GM18909 (cell line): Measurements from ENCODE around the gene TMEM255B.

ENCODE experiments used
- ATAC-seq: cut with Tn5 transposase; IDR thresholded peaks from one replicate; pipeline ENCODE4 v1.9.1; 2021; ENCODE audit warnings: mild to moderate bottlenecking; ENCODE audit not compliant: unreplicated experiment, poor library complexity

The TMEM255B gene

DNA sequence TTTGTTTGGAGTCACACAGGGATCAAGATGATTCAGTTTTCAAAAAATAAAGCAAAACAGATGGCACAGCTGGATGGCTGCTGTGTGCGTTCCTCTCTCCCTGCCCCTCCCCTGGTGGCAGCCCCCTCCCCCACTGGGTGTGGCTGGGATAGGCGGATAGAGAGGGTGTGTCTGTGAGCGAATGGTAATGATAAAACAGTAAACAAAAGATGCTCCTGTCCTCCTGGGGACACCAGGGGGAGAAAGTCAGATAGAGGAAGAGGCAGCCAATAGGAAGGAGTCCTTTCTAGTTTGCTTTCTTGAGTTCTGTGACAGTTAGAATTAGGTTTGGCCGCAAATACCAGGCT, 6.5 kb downstream of the TMEM255B start:
- ATAC-seq, result no peak

DNA sequence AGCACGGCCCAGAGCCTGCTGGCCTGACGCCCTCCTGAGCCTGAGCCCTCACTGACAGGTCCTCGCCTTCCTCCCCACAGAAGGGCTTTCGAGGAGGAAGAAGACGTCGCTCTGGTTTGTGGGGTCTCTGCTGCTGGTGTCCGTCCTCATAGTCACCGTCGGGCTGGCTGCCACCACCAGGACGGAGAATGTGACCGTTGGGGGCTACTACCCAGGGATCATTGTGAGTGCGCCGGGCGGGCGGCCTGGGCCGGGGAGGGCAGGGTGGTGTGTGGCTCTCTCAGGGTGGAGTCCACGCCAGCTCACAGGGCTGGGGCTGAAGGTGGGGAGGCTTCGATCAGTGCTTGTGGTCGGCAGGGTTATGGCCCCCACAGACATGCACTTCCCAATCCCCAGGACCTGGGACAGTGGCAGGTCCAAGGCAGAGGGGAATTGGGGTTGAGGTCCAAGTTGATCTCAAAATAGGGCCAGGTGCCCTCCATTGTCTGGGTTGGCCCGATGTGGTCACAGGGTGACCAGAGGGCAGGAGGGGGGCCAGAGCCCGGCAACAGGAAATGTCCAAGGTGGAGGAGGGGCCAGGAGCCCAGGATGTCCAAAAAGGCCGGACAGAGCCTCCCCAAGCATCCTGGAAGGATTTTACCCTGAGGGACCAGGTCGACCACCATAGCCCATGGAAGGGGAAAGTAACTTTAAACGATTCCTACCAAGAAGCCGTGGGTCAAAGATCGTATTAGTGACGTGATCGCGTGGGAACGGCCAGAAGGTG, 7.2 kb downstream of the TMEM255B start:
- no peak for ATAC-seq

DNA sequence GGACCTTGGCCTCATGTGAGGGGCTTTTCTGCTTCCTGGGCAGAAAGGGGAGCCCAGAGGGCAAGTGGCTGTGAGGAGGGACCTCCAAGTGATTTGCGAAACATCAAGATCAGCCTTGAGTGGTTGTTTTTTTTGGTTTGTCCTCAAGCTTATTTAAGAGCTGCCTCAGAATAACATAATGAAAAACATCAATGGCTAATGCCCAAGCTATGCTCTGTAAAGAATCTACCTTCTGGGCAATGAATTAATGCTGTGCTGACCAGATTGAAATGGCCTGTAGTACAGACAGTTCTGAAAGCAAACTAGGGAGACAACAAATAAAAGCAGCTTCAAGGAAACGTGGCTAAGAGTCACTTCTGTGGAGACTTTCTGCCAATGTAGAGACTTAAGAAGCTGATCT, 8.3 kb downstream of the TMEM255B start:
- ATAC-seq, result no peak

DNA sequence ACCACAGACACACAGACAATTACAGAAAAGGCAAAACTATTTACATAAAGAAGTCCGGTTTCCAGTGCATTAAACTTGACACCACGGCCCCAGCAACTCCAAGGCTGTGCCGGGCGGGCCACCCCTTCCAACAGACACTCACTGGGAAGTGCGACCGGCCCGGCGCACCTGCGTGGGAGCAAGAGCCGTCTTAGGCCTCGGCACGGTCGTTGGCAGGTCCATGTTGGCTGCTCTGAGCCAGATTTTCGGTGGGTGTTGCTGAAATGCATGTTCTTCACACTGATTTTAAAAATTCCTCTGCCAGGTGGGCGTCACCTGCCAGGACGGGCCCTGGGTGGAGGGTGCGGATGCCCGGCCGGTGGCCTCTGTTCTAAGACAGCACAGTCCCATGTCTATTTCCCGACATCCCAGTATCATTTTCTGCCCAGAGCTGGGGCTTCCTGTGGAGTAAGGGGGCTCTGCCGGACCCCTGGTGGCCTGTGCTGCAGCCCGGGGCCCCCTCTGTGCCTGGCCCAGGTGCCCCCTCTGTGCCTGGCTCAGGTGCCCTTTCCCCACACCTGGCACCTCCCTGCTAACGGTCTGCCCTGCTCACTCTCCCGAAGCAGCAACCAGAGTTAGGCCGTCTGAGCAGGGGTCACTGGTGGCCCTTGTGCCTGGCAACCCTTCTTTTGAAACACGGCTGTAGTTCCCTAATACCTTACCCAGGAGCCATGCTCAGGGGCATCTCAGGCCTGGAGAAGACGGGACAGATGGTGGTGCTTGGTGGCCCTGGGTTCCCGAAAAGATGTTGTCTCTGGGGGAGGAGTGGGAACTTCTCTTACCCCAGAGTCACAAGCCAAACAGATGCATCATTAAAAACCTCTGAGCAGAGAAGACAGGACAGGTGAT, 9.2 kb downstream of the TMEM255B start:
- no peak for ATAC-seq

DNA sequence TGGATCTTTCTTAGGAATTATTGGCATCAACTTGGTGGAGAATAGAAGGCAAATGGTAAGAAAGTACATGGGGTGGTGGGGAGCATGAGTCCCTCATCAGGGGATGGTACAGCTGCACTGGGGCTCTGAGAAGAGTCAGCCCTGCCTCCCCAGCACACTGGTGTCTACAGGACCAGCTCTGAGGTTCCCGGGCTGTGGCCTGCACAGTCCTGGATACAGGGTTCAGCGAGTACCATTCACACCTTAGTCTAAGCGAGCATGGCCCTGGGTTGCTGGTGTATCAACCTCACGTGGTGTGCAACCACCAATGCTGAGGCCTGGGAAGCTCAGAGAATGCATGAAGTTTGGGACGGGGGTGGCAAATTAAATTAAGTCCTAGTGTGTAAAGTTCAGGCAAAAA, 10.1 kb downstream of the TMEM255B start:
- ATAC-seq, result no peak

DNA sequence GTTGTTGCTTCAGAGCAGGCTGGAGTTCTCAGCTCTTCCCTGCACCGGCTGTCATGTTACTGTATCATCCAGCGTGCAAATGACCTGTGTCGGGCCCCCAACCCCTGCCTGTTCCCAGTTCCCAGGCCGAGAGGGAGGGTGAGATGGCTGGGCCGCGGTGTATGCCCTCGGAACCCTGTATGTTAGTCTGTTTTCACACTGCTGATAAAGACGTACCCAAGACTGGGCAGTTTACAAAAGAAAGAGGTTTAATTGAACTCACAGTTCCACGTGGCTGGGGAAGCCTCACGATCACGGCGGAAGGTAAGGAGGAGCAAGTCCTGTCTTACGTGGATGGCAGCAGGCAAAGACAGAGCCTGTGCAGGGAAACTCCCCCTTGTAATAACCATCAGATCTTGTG, 10.9 kb downstream of the TMEM255B start:
- ATAC-seq, result no peak

DNA sequence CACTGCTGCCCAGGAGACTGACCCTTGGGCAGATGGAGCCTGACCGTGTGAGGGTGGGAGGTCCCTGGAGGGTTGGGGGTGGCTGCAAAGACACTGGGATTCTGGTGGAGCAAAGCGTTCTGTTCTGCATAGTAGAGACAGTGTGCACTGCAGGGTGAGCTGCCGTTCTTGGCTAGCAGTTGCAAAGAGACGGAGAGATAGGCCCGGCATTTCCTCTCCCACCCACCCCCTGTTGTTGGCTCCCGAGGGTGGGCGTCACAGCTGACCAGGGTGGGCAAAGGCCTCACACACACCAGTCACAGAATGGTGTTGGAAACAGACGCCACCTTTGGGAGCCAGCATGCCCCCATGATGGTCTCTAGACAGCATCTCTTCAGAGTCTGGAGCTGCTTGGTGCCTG, 11.4 kb downstream of the TMEM255B start:
- ATAC-seq, result no peak

DNA sequence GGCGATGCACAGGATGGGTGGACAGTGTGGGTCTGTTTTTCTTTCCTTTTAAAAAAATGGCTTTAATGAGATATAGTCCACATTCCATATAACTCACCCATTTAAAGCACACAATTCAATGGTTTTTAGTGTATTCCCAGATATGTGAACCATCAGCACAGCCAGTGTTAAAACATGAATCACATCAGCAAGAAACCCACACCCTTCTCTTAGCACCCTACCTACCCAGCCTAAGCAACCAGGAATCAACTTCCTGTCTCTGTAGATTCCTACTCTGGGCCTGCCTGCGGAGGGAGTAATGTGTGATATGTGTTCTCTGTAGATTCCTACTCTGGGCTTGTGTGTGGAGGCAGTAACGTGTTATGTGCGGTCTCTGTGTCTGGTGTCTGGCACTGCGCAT, 11.9 kb downstream of the TMEM255B start:
- no peak for ATAC-seq

DNA sequence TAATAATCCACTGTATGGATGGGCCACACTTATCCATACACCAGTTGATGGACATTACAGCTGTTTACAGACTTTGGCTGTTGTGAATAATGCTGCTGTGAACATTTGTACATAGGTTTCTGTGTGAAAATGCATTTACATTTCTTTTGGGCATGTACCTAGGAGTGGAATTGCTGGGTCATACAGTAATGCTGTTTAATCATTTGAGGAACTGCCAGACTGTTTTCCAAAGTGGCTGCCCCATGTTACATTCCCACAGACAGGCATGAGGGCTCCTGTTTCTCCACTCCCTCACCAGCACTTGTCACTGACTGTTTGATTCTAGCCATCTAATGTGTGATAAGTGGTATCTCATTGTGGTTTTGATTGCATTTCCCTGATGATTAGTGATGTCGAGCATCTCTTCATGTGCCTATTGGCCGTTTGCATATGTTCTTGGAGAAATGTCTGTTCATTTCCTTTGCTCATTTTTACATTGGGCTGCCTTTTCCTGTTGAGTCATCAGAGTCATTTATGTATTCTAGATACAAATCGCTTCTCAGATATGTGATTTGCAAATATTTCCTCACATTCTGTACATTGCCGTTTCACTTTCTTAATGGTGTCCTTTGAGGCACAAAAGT, 12.8 kb downstream of the TMEM255B start:
- ATAC-seq, result no peak

DNA sequence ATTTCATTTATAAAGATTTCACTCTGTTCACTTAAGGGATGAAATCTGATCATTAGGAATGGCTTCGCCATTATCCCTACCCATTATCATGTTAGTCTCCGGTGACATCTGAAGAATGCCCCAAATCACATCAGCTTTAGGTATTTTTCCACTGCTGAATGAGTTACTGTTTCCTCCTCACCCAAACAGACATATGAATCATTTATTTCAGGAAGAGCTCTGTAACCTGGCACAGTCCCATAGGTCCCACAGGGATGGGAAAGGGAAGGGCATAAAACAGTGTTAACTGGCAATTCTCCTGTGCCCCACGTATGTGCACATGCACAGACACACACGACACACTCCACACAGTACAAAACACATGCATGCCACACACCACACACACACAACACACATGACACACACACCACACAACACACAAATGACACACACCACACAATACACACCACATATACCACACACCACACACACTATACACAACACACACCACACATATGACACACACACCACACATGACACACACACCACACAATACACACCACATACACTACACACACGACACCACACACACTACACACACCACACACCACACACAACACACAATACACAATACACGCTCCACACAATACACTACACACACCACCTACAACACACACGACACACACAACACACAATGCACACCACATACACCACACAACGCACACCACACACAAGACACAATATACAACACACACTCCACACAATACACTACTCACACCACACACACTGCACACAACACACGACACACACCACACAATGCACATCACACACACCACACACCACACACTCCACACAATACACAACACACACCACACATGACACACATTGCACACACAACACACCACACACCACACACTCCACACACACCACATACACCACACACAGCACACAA, 15.4 kb downstream of the TMEM255B start:
- no peak for ATAC-seq

DNA sequence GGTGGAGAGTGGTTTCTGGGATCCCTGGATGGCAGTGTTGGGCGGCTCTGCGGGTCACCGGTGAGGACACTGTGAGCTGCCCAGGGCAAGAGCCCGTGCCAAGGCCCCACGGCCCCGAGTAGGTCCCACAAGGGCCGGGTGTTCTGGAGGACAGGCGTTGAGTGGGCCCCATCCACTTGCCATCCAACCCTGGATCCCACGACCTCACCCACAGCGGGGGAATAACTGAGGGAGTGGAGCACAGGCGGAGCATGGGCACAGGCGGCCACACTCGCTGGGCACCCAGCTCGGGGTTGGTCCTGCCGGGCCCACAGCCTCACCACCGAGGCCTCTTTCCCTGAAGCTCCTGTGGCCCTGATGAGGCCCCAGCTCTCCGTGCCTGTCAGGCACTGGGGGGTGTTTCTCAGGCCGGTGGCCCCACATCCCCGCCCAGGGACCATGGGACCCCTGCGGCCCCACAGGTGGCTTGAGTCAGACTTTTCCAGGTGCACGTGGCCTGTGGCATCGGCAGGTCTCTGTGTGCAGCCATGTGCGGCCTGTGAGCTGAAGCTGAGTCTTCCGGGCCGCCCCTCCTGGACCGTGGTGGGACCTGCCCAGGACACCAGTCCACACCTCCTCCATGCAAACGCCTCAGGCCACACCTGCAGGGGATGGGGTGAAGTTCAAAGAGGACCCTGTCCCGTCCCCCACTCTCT, 16.6 kb downstream of the TMEM255B start:
- no peak for ATAC-seq

DNA sequence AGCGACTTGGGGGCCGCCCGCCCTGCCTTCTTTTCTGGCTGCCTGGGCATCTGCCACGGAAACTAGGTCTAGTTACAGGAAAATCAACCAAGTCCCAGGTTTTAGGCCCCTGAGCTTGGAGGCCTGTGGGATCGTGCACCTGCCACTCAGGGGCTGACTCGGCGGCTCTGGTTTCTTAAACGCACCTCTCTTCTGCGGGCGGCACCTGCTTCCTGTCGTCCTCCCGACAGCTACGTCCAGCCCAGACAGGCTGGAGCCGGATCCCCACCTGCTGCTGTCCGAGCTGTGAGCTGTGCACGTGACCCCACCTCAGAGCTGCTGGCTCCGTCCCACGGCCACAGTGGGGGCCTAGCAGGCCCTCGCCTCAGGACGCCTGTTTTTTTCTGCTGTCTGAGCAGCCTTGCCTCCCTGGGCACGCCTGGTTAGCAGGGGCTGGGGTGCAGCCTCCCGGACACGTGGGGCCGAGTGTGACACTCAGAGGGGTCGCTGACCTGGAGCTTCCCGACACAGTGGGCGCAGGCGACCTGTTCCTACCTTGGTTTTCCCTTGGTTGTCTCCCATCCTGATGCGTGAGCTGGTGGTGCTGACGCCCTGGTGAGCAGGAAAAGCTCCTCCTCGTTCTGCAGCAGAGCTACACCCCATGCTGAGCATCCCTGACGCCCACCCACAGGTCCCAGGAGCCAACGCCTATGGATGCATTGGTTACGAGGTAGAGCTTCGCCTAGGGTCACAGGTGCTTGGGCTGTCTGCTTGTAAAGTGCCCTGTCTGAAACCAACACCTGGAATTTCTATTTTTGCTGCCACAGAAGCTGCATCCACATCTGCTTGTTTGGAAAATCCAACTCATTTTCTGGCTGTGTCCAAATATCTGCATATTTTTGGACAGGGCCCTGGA, 17.5 kb downstream of the TMEM255B start:
- ATAC-seq, result no peak

DNA sequence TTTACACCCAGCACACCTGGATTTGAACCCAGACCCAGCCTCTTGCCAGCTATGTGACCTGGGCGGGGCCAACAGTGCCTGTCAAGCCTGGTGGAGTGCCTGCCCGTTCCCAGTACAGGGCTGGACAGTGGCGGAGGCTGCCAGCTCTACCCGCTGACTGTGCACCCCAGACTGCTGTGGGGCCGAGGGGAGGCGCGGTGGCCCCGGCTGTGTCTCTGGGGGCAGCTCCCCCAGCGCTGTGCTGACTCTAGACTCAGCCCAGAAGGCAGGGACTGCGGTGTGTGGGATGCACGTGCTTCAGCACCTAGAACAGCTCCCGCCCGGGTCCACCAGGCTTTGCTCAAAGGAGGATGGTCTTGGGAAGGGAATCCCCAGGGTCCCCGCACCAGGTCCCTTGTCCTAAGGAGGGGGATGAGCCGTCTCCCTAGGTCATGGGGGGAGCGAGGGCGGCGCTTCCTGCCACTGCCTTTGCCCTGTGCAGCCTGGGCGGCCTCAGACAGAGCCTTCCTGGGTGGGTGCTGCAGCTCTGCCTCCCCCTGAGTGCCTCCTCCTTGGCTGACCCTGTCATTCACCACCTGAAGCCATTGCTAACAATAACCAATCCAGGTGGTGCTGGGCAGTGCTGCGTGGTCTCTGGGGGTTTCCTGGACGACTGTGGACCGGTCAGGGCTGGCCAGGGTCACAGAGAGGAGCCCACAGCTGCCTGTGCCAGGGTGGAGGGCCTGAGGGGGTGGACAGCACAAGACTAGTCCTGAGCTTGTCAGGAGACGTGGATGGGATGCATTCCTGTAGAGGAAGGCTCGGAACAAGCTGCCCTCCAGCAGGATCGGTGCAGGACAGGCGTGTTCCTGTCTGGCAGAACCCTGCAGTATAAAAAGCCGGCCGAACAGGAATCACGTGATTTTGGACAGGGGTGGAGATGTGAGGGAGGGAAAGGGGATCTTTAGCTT, 18.6 kb downstream of the TMEM255B start:
- no peak for ATAC-seq

DNA sequence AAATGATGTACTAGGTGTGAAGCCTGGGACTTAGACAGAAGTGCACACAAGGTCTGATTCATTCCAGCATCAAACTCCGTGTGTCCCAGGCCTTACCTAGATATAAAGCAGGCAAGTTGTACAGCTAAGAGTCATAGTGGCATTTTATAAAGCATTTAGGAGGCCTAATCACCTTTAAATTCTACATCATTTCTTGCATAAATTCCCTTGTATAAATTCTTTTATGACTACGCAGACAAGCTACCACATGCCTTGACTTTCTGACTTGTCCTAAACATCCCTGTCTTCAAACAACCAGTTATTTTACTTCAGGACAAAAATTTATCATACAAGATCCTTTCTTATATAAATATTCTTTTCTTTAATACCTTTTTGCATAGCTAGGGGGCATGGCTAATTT, 22.5 kb downstream of the TMEM255B start:
- no peak for ATAC-seq

DNA sequence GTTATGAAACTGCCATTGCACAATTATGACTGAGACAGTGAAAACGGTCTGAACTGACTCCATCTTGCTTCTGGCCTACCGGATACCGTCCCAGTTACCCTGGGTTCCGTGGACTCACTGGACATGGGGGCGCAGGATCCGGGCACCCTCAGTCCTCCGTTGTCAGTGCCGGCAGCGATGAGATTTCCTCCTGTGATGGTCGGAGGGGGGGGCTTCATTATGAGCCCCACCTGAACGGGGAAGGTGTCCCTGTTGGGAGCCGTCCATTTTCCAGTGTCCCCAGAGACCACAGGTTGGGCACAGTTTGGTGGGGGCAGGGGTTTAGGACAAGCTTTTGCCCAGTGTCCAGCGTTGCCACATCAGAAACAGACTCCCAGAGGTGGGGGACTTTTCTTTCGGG, 23.4 kb downstream of the TMEM255B start:
- no peak for ATAC-seq

DNA sequence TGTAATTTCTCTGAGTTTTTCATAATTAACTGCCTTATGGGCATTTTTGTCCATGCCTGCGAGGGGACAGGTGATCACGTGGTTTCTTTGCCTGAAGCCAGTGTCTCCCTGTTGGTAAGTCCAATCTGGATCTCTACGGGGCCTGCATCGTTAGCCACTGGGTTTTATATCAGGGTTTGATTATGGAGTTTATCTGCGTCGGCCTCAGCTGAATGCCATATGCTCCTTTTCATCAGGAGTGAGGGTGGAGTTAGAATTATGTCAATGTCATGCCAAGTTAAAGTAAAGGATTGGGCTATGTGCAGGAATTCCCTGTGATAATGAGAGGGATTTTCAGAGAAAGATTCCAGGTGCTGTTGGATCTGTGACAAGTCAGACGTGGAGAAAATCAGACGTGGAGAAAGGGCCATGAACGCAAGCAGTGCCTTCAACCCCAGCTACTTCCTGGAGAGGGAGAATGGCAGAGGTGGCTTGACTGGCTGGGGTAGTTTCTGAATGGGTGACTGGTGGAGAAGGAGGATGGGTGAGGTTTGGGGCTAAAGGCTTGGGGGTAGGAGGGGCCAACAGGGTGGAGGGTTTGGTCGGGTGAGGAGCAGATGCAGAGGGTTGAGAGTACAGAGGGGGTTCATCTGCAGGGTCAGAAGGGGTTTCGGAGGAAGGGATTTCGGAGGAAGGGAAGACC, 24.3 kb downstream of the TMEM255B start:
- no peak for ATAC-seq
